OCI-M1 (cell line): Measurements from ENCODE around the gene ENDOU.
A peak's percentile ranks its signal among the peaks of the same experiment; 100 is the strongest.

Source experiments
- DNase-seq: peaks from one replicate; lab custom pipeline; 2025; lab: John Stamatoyannopoulos, UW

ENDOU gene

GRCh38 chr12:47725091-47725772, at the start of gene ENDOU:
Gene ENDOU (minus strand): TSS chr12:47725490. CDS start chr12:47725413, 77 bp downstream.
- DNase-seq: no peak

- DNase-seq: no peak
Observed at GRCh38 chr12:47774663-47775062, 49.4 kb upstream of the ENDOU start.

GRCh38 chr12:47773858-47774580, 48.7 kb upstream of the ENDOU start:
- DNase-seq: peak; percentile 59

GRCh38 chr12:47773062-47773857, 48.0 kb upstream of the ENDOU start, which contains the start of gene SLC48A1:
Gene SLC48A1 (plus strand): TSS chr12:47773238. CDS start chr12:47773305, 67 bp downstream.
- DNase-seq: peak; percentile 83

GRCh38 chr12:47772738-47773061, 47.4 kb upstream of the ENDOU start:
- no peak for DNase-seq

GRCh38 chr12:47772094-47772660, 46.9 kb upstream of the ENDOU start:
- DNase-seq: no peak

- no peak for DNase-seq
Observed at GRCh38 chr12:47771304-47771703, 46.0 kb upstream of the ENDOU start.

GRCh38 chr12:47770086-47770726, 44.9 kb upstream of the ENDOU start:
- peak; percentile 73 for DNase-seq

GRCh38 chr12:47769234-47770085, 44.2 kb upstream of the ENDOU start:
- DNase-seq: peak; percentile 61

GRCh38 chr12:47768323-47768811, 43.1 kb upstream of the ENDOU start:
- DNase-seq: no peak

- DNase-seq: peak; percentile 73
Observed at GRCh38 chr12:47767216-47767724, 42.0 kb upstream of the ENDOU start.

GRCh38 chr12:47766502-47767215, 41.4 kb upstream of the ENDOU start:
- no peak for DNase-seq

GRCh38 chr12:47763481-47764346, 38.4 kb upstream of the ENDOU start:
- peak; percentile 14 for DNase-seq

- DNase-seq: no peak
Observed at GRCh38 chr12:47762850-47763465, 37.7 kb upstream of the ENDOU start.

GRCh38 chr12:47758834-47759690, 33.8 kb upstream of the ENDOU start, which contains the start of gene RAPGEF3:
Gene RAPGEF3 (minus strand): TSS chr12:47758880. CDS start chr12:47758556, 324 bp downstream.
- DNase-seq: peak; percentile 77

GRCh38 chr12:47758584-47758833, 33.2 kb upstream of the ENDOU start:
- DNase-seq: no peak

GRCh38 chr12:47757840-47758583, 32.7 kb upstream of the ENDOU start:
- no peak for DNase-seq
